Measurements from ENCODE around the gene MTERF2. TPM values are rescaled to one million over a fixed set of nuclear protein-coding genes. Genes with fewer than 3 reads are reported as not detected.
A peak's percentile ranks its signal among the peaks of the same experiment; 100 is the strongest.

MTERF2 gene
- total RNA-seq, 1 donor from 2014 or later: 5.2 TPM

DNA sequence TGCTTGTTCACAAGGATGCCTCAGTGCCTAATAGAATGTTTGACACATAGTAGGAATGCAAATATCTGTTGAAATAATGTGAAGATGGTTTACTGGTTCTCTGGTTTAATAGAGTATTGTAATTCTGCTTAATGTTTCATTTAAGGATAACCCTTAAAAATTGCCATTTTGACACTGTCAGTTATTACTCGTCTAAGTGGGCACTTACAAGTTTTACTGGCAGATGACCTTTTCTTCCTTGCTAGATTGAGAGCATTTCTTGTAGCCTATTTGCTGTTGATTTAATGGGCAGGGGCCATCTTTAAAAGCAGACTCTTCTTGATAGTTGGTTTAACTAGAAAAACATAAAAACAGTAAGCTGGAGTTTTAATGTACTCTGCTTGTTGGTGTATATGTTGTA lies 29.4 kb downstream of the MTERF2 start:
- Mint-ChIP-seq H3K4me1 (ENCODE audit: low read depth) (peaks cover 28% of the 10 kb centered on the region), H3K27me3 (ENCODE audit: insufficient read depth) (no peaks in the 10 kb centered on the region), H3K36me3 (ENCODE audit: low read depth) (peaks cover 12% of the 10 kb centered on the region)

DNA sequence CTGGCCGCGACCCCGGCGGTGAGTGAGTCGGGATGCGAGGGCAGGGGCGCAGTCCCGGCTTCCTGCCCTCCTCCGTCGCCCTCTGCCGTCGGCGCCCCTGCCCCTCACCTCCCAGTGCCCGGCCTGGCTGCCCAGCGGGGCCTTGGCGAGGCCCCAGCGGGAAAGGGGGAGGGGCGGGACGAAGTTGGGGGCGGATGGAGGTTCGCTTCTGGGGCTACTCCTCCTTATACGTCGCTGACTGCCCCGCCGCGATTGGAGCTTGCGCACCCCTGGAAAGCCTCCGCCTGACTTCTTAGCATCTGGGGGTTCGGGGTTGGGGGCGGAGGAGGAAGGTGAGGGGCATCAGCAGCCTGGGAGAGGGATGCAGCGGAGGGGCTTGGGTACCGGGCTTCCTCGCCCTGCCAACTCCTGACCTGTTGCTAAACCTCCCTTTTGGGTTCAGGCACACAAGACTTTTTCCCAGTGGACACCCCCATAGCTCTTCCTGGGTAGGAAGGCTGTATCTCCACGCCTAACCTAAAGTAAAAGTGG lies 30.8 kb downstream of the MTERF2 start:
- Mint-ChIP-seq H3K9me3 (no peaks in the 10 kb centered on the region), H3K4me3 (peak overlapping the region; percentile 97), H3K27me3 (ENCODE audit: insufficient read depth) (no peaks in the 10 kb centered on the region), H3K36me3 (ENCODE audit: low read depth) (peaks cover 9% of the 10 kb centered on the region), H3K27ac (peak overlapping the region; percentile 94), H3K4me1 (ENCODE audit: low read depth) (peaks cover 25% of the 10 kb centered on the region)
- intact Hi-C loops (cut with micrococcal nuclease): loop anchor here (1.0 to 5.0 kb wide), 5 partner anchors 30 to 707 kb away; partner anchors contain the start of genes CKAP4 and TCP11L2
- DNase-seq (ENCODE audit: low spot score): peak; percentile 51

More for the DNA sequence above, 29.4 kb downstream of the MTERF2 start:
- intact Hi-C loops (cut with micrococcal nuclease): loop anchor here (2.0 to 5.0 kb wide), 3 partner anchors 37 to 709 kb away; partner anchors contain the start of gene CKAP4
- DNase-seq (ENCODE audit: low spot score): no peak
- Mint-ChIP-seq H3K9me3 (no peaks in the 10 kb centered on the region), H3K27ac (peak overlapping the region; percentile 10), H3K4me3 (peak overlapping the region; percentile 97)

GRCh38 chr12:106955377-106956047 lies 31.4 kb downstream of the MTERF2 start, which contains the start of gene TMEM263:
TSS of gene TMEM263 (plus strand) at chr12:106955907. CDS start at chr12:106967117, 11,210 bp downstream.
- H3K4me1 Mint-ChIP-seq (ENCODE audit: low read depth): peaks cover 21% of the 10 kb centered on the region
- H3K4me3 Mint-ChIP-seq: peak within 1 kb of the TSS; percentile 97
- H3K36me3 Mint-ChIP-seq (ENCODE audit: low read depth): peaks cover 7% of the 10 kb centered on the region
- peak; percentile 90 for DNase-seq (ENCODE audit: low spot score)
- peaks cover 4% of the 10 kb centered on the region for H3K9me3 Mint-ChIP-seq
- peak within 1 kb of the TSS; percentile 94 for H3K27ac Mint-ChIP-seq
- peaks cover 3% of the 10 kb centered on the region for H3K27me3 Mint-ChIP-seq (ENCODE audit: insufficient read depth)
- intact Hi-C loops (cut with micrococcal nuclease): loop anchor here (1.0 to 5.0 kb wide), 9 partner anchors 31 to 707 kb away; partner anchors contain the start of genes CKAP4, POLR3B, RIC8B and TCP11L2

- Mint-ChIP-seq H3K4me3 (peak overlapping the region; percentile 91), H3K27me3 (ENCODE audit: insufficient read depth) (peaks cover 5% of the 10 kb centered on the region), H3K4me1 (ENCODE audit: low read depth) (peaks cover 21% of the 10 kb centered on the region), H3K9me3 (peaks cover 10% of the 10 kb centered on the region), H3K27ac (peak overlapping the region; percentile 94), H3K36me3 (ENCODE audit: low read depth) (peaks cover 7% of the 10 kb centered on the region)
- peak; percentile 2 for DNase-seq (ENCODE audit: low spot score)
- intact Hi-C loops (cut with micrococcal nuclease): loop anchor here (1.0 to 5.0 kb wide), 5 partner anchors 52 to 597 kb away; partner anchors contain the start of genes POLR3B and RIC8B
Measured at GRCh38 chr12:106954462-106955376, 32.2 kb downstream of the MTERF2 start.

DNA sequence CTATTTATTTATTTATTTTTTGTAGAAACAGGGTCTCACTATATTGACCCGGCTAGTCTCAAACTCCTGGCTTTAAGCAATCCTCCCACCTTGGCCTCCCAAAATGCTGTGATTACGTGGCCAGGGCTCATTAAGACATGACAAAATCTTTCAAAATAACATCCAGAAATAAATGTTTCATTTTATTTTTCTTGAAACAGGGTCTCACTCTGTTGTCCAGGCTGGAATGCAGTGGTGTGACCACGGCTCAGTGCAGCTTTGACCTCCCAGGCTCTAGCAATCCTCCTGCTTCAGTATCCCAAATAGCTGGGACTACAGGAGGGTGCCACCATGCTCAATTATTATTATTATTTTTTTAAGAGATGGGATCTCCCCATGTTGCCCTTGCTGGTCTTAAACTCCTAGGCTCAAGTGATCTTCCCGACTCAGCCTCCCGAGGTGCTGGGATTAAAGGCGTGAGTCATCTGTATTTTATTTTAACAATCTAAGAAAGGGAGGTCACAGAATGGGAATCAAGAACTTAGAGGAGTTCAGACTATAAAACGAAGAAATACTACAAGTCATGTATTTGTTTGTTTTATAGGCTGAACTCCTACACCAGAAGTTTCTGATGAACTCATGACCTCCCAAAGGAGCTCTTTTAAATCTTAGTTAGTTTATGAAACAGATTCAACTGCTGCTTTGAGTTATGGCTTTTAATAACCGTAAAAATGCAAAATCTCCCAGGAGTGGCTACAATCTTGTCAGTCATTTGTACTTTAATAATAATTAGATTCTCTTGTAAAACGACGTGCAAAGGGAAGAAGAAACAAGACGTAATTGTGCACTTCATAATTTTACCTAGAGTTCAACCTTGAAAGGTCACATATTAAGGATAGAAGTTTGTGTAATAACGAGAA lies 33.3 kb downstream of the MTERF2 start:
- DNase-seq (ENCODE audit: low spot score): no peak
- H3K27ac Mint-ChIP-seq: peak overlapping the region; percentile 41
- H3K36me3 Mint-ChIP-seq (ENCODE audit: low read depth): peaks cover 3% of the 10 kb centered on the region
- peaks cover 21% of the 10 kb centered on the region for H3K9me3 Mint-ChIP-seq
- peaks cover 17% of the 10 kb centered on the region for H3K4me1 Mint-ChIP-seq (ENCODE audit: low read depth)
- peaks cover 7% of the 10 kb centered on the region for H3K27me3 Mint-ChIP-seq (ENCODE audit: insufficient read depth)
- intact Hi-C loops (cut with micrococcal nuclease): loop anchor here (2.0 kb wide), 1 partner anchor 367 kb away; no protein-coding TSS in a partner anchor
- no peak overlapping the region for H3K4me3 Mint-ChIP-seq

DNA sequence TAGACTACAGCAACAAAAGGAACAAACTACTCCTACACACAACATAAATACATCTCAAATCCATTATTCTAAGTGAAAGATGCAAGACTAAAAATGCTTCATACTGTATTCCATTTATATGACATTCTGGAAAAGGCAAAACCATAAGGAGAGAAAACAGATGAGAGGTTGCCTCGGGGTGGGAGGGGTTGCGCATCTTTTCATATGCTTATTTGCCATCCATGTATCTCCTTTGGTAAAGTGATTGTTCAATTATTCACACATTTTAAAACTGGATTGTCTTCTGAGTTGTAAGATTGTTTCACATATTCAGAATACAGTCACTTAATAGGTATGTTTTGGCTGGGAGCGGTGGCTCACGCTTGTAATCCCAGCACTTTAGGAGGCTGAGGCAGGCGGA lies 36.4 kb downstream of the MTERF2 start:
- Mint-ChIP-seq H3K4me3 (no peak overlapping the region), H3K9me3 (peaks cover 38% of the 10 kb centered on the region), H3K27me3 (ENCODE audit: insufficient read depth) (peaks cover 11% of the 10 kb centered on the region), H3K27ac (no peak overlapping the region), H3K36me3 (ENCODE audit: low read depth) (no peaks in the 10 kb centered on the region), H3K4me1 (ENCODE audit: low read depth) (no peaks in the 10 kb centered on the region)
- intact Hi-C loops (cut with micrococcal nuclease): no loop called here
- no peak for DNase-seq (ENCODE audit: low spot score)

DNA sequence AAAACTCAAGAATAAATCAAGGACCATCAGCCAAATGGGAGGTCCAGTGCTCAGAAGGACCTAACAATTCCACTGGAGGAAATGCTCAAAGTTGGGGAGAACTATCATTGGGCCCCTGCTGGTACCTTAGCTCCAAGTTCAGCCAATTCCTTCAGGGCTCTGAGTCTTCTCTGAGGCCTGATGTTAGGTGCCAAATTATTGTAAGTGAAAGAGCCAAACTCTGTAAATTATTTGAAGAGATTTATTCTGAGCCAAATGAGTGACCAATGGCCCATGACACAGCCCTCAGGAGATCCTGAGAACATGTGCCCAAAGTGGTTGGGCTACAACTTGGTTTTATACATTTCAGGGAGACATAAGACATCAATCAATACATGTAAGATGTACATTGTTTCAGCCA lies 39.5 kb downstream of the MTERF2 start:
- intact Hi-C loops (cut with micrococcal nuclease): no loop called here
- Mint-ChIP-seq H3K4me1 (ENCODE audit: low read depth) (no peaks in the 10 kb centered on the region), H3K36me3 (ENCODE audit: low read depth) (no peaks in the 10 kb centered on the region), H3K9me3 (peaks cover 43% of the 10 kb centered on the region), H3K4me3 (no peak overlapping the region), H3K27ac (no peak overlapping the region), H3K27me3 (ENCODE audit: insufficient read depth) (peaks cover 12% of the 10 kb centered on the region)
- DNase-seq (ENCODE audit: low spot score): no peak

GRCh38 chr12:106945261-106945851 lies 41.6 kb downstream of the MTERF2 start:
- Mint-ChIP-seq H3K27me3 (ENCODE audit: insufficient read depth) (peaks cover 16% of the 10 kb centered on the region), H3K9me3 (peaks cover 38% of the 10 kb centered on the region), H3K36me3 (ENCODE audit: low read depth) (no peaks in the 10 kb centered on the region), H3K27ac (no peak overlapping the region), H3K4me3 (no peak overlapping the region), H3K4me1 (ENCODE audit: low read depth) (no peaks in the 10 kb centered on the region)
- intact Hi-C loops (cut with micrococcal nuclease): no loop called here
- DNase-seq (ENCODE audit: low spot score): no peak

- H3K4me1 Mint-ChIP-seq (ENCODE audit: low read depth): no peaks in the 10 kb centered on the region
- no peak overlapping the region for H3K4me3 Mint-ChIP-seq
- peaks cover 13% of the 10 kb centered on the region for H3K27me3 Mint-ChIP-seq (ENCODE audit: insufficient read depth)
- H3K36me3 Mint-ChIP-seq (ENCODE audit: low read depth): no peaks in the 10 kb centered on the region
- intact Hi-C loops (cut with micrococcal nuclease): no loop called here
- no peak for DNase-seq (ENCODE audit: low spot score)
- H3K27ac Mint-ChIP-seq: no peak overlapping the region
- peaks cover 14% of the 10 kb centered on the region for H3K9me3 Mint-ChIP-seq
Measured at GRCh38 chr12:106942775-106943174, 44.2 kb downstream of the MTERF2 start.

- H3K9me3 Mint-ChIP-seq: peaks cover 4% of the 10 kb centered on the region
- intact Hi-C loops (cut with micrococcal nuclease): no loop called here
- H3K36me3 Mint-ChIP-seq (ENCODE audit: low read depth): no peaks in the 10 kb centered on the region
- H3K4me1 Mint-ChIP-seq (ENCODE audit: low read depth): no peaks in the 10 kb centered on the region
- peaks cover 15% of the 10 kb centered on the region for H3K27me3 Mint-ChIP-seq (ENCODE audit: insufficient read depth)
- no peak for DNase-seq (ENCODE audit: low spot score)
- no peak overlapping the region for H3K4me3 Mint-ChIP-seq
- H3K27ac Mint-ChIP-seq: no peak overlapping the region
Measured at GRCh38 chr12:106941481-106942156, 45.3 kb downstream of the MTERF2 start.

- H3K27me3 Mint-ChIP-seq (ENCODE audit: insufficient read depth): peaks cover 23% of the 10 kb centered on the region
Measured at GRCh38 chr12:106934277-106934676, 52.7 kb downstream of the MTERF2 start.

More at GRCh38 chr12:106934277-106934676, 52.7 kb downstream of the MTERF2 start:
- no peaks in the 10 kb centered on the region for H3K9me3 Mint-ChIP-seq
- no peak overlapping the region for H3K27ac Mint-ChIP-seq
- intact Hi-C loops (cut with micrococcal nuclease): no loop called here
- no peak for DNase-seq (ENCODE audit: low spot score)
- no peaks in the 10 kb centered on the region for H3K4me1 Mint-ChIP-seq (ENCODE audit: low read depth)
- no peaks in the 10 kb centered on the region for H3K36me3 Mint-ChIP-seq (ENCODE audit: low read depth)
- no peak overlapping the region for H3K4me3 Mint-ChIP-seq
